Measurements from ENCODE around the gene CD300A. TPM values are rescaled to one million over a fixed set of nuclear protein-coding genes. Genes with fewer than 3 reads are reported as not detected.

CD300A gene
- total RNA-seq, 1 donor from 2014 or later = 19.0 TPM

Other genes with a start within 250 kb of the CD300A start
- gene DNAI2, start 192.4 kb upstream of the CD300A start, total RNA-seq = not detected
- gene KIF19, start 140.4 kb upstream of the CD300A start, total RNA-seq = 1.9 TPM
- not detected for gene BTBD17, start 104.8 kb upstream of the CD300A start, total RNA-seq
- gene GPR142, start 99.1 kb upstream of the CD300A start, total RNA-seq = not detected
- gene GPRC5C, start 34.5 kb upstream of the CD300A start, total RNA-seq = 17.9 TPM
- gene CD300LB, start 64.8 kb downstream of the CD300A start, total RNA-seq = 1.3 TPM
- gene CD300C, start 79.5 kb downstream of the CD300A start, total RNA-seq = 4.1 TPM
- gene CD300H, start 100.9 kb downstream of the CD300A start, total RNA-seq = not detected
- not detected for gene CD300LD, start 125.6 kb downstream of the CD300A start, total RNA-seq
- 7.3 TPM for gene CD300E, start 157.1 kb downstream of the CD300A start, total RNA-seq
- gene CD300LF, start 246.3 kb downstream of the CD300A start, total RNA-seq = 2.8 TPM

Data from mesenteric fat pad (tissue), 1 donor.